Neuronal stem cell (in vitro differentiated cells): ENCODE results near the gene KATNA1. TPM values are rescaled to one million over a fixed set of nuclear protein-coding genes. Genes with fewer than 3 reads are reported as not detected.

Experiments used
- DNase-seq: peaks from one replicate; pipeline ENCODE4 v3.0.0-alpha.2; 2013; ENCODE audit warnings: low spot score
- H2AFZ ChIP-seq: one replicate; pipeline ENCODE4 v1.6.1; 2013; ENCODE audit warnings: mild to moderate bottlenecking, low read length, inconsistent platforms
- H2AK5ac ChIP-seq: 2 replicates; pipeline ENCODE4 v1.6.1; 2013; ENCODE audit warnings: low read depth, mild to moderate bottlenecking, inconsistent platforms, low read length, moderate library complexity, mixed read lengths
- H2BK120ac ChIP-seq: 2 replicates; pipeline ENCODE4 v1.6.1; 2013; ENCODE audit warnings: low read depth, mild to moderate bottlenecking, inconsistent platforms, low read length, moderate library complexity, mixed read lengths
- H2BK12ac ChIP-seq: one replicate; pipeline ENCODE4 v1.6.1; 2013; ENCODE audit warnings: low read length, inconsistent platforms
- H2BK15ac ChIP-seq: 2 replicates; pipeline ENCODE4 v1.6.1; 2013; ENCODE audit warnings: mild to moderate bottlenecking, low read length, inconsistent platforms, mixed read lengths
- H2BK5ac ChIP-seq: one replicate; pipeline ENCODE4 v1.6.1; 2013; ENCODE audit warnings: inconsistent platforms, mild to moderate bottlenecking, low read length, moderate library complexity
- H3K14ac ChIP-seq: one replicate; pipeline ENCODE4 v1.6.1; 2013; ENCODE audit warnings: low read length, inconsistent platforms
- H3K18ac ChIP-seq: 2 replicates; pipeline ENCODE4 v1.6.1; 2013; ENCODE audit warnings: low read length, inconsistent platforms
- H3K23ac ChIP-seq: 2 replicates; pipeline ENCODE4 v1.6.1; 2013; ENCODE audit warnings: low read depth, mild to moderate bottlenecking, mixed read lengths, low read length, inconsistent platforms; ENCODE audit not compliant: poor library complexity
- H3K27ac ChIP-seq: replicated peaks from 3 replicates; pipeline ENCODE4 v1.5.1; 2013; ENCODE audit warnings: low read length, inconsistent platforms
- H3K27me3 ChIP-seq, 3 experiments: 2 replicates each; pipeline ENCODE4 v1.6.1; 2013; ENCODE audit warnings: low read length in 3 of 3, mild to moderate bottlenecking in 2 of 3, inconsistent platforms in 1 of 3, low read depth in 1 of 3, mixed read lengths in 1 of 3, moderate library complexity in 1 of 3; ENCODE audit not compliant: control insufficient read depth in 3 of 3, insufficient read depth in 3 of 3
- H3K36me3 ChIP-seq, 2 donors: replicated peaks in 1 of 2; 2 replicates each; pipeline ENCODE4 v1.6.1; 2013; ENCODE audit warnings: low read length in 2 of 2; ENCODE audit not compliant: control insufficient read depth in 2 of 2, insufficient read depth in 2 of 2
- H3K4ac ChIP-seq: 2 replicates; pipeline ENCODE4 v1.6.1; 2013; ENCODE audit warnings: inconsistent platforms, mild to moderate bottlenecking, low read length, moderate library complexity
- H3K4me1 ChIP-seq, 2 donors: 1 replicate in 1 of 2; 2 replicates in 1 of 2; pipeline ENCODE4 v1.6.1; 2013; ENCODE audit warnings: low read length in 2 of 2, low read depth in 1 of 2; ENCODE audit not compliant: control insufficient read depth in 2 of 2, insufficient read depth in 1 of 2
- H3K4me2 ChIP-seq: one replicate; pipeline ENCODE4 v1.6.1; 2013; ENCODE audit warnings: mild to moderate bottlenecking, low read length, inconsistent platforms; ENCODE audit not compliant: insufficient read depth, poor library complexity, severe bottlenecking
- H3K4me3 ChIP-seq, 2 donors: 2 replicates each; pipeline ENCODE4 v1.5.1; 2013; ENCODE audit warnings: low read length in 2 of 2, mild to moderate bottlenecking in 2 of 2, inconsistent platforms in 1 of 2, moderate library complexity in 1 of 2
- H3K79me1 ChIP-seq: one replicate; pipeline ENCODE4 v1.6.1; 2013; ENCODE audit warnings: low read depth, mild to moderate bottlenecking, inconsistent platforms, low read length, moderate library complexity
- H3K9ac ChIP-seq: one replicate; pipeline ENCODE4 v1.6.1; 2013; ENCODE audit warnings: mild to moderate bottlenecking, low read depth, low read length, inconsistent platforms; ENCODE audit not compliant: poor library complexity
- H3K9me3 ChIP-seq, 2 donors: replicated peaks in 1 of 2; 2 replicates each; pipeline versions ENCODE3 to v1.6.1; 2013; ENCODE audit warnings: low read length in 2 of 2, mild to moderate bottlenecking in 2 of 2, inconsistent platforms in 1 of 2, low read depth in 1 of 2, mixed read lengths in 1 of 2, moderate library complexity in 1 of 2; ENCODE audit not compliant: control insufficient read depth in 2 of 2, insufficient read depth in 1 of 2
- H4K8ac ChIP-seq: one replicate; pipeline ENCODE4 v1.6.1; 2013; ENCODE audit warnings: low read depth, mild to moderate bottlenecking, inconsistent platforms, low read length, moderate library complexity
- H4K91ac ChIP-seq: one replicate; pipeline ENCODE4 v1.6.1; 2013; ENCODE audit warnings: low read length, low read depth, mild to moderate bottlenecking, inconsistent platforms; ENCODE audit not compliant: poor library complexity
- WGBS, 2 donors: extraction: QIAGEN DNeasy Blood & Tissue Kit; methylation state at CpG; one replicate each; pipeline ENCODE4 v1.1.7; 2013; ENCODE audit warnings: missing lambda C conversion rate in 2 of 2, mixed read lengths in 1 of 2; ENCODE audit not compliant: insufficient read length in 2 of 2, insufficient replicate concordance in 1 of 2; ENCODE audit errors: extremely low coverage in 2 of 2; 5-methylcytosine and 5-hydroxymethylcytosine counted together
- polyA plus RNA-seq, 2 experiments: library from polyadenylated mRNA; stranded (reverse); fragments of 200-250 nt; gene quantifications; one replicate each; pipeline ENCODE4 v1.2.3, GENCODE V29; 2013

The KATNA1 gene
- 15.8 TPM for polyA plus RNA-seq (2013, experiment 1 of 2)
- polyA plus RNA-seq (2013, experiment 2 of 2) = 16.3 TPM

DNA sequence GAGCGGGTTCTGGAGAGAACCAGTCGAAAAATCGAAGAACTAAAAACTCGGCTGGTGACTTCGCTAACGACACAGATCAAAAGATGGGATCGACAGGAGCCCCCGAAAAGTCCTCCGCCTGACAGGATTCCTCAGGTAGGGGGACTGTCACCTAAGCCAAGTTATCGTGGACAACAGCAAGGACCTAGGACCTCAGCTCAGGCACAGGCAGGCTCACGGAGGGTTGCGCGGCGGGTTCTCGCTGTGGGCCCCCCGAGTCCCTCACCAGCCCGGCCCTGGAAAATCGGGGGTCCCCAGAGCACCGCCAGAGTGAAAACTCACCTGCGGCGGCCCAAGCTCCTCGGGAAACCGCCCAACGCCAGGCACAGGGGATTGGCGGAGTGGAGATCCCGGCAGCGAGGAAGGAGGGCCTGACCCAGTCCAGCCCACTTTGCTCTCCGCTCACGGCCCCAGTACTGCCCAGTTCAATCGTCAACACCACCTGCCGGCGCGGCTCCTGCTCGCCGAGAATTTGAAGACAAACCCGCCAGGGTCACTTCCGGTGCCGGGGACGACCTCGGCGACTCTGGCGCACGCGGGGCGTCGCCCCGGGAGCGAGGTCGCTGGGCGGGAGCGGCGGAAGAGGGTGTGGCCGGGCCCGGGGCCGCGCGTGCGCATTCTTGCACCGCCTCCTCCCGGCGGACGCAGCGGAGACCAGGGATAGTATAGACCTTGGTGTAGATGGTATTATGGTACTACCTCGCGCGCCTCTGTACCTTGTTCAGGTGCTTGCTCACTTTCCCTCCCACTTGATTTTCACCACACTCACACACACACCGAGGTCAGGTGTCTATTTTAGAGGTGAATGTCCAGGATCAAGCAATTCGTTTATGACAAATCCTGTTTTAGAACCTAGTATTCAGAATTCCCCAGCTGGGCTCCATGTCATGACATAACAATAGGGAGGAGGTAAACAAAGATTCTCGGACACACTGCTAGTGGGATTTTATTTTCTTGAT is at the start of gene KATNA1:
Gene KATNA1, minus strand, starts transcription at position 567 of the 998 bp plus-strand sequence. CDS start 10,167 bp downstream, outside the sequence.
- Histone ChIP-seq H2BK120ac (no peak within 1 kb of the TSS), H4K91ac (no peak within 1 kb of the TSS), H2BK15ac (no peak within 1 kb of the TSS), H3K36me3 (no peaks in the 10 kb centered on the region), H3K9me3 (no peaks in the 10 kb centered on the region), H3K4me2 (peak within 1 kb of the TSS; percentile 88), H3K9ac (peak within 1 kb of the TSS; percentile 71), H3K79me1 (peaks cover 2% of the 10 kb centered on the region), H3K14ac (no peak within 1 kb of the TSS), H3K4ac (no peak within 1 kb of the TSS), H3K27me3 (no peaks in the 10 kb centered on the region), H2BK5ac (no peak within 1 kb of the TSS), H2AFZ (peak within 1 kb of the TSS; percentile 90), H4K8ac (no peak within 1 kb of the TSS), H3K4me3 (peak within 1 kb of the TSS; percentile 85 to 87), H3K23ac (peak within 1 kb of the TSS; percentile 92), H3K27ac (peak within 1 kb of the TSS; percentile 60), H2BK12ac (no peak within 1 kb of the TSS), H3K18ac (peak within 1 kb of the TSS; percentile 84), H2AK5ac (no peak within 1 kb of the TSS), H3K4me1 (peaks cover 0 to 5% of the 10 kb centered on the region in 2 donors)
- WGBS, 2 donors = no CpG with 5 or more reads among the region's 69 CpGs
- peak; percentile 78 for DNase-seq

DNA sequence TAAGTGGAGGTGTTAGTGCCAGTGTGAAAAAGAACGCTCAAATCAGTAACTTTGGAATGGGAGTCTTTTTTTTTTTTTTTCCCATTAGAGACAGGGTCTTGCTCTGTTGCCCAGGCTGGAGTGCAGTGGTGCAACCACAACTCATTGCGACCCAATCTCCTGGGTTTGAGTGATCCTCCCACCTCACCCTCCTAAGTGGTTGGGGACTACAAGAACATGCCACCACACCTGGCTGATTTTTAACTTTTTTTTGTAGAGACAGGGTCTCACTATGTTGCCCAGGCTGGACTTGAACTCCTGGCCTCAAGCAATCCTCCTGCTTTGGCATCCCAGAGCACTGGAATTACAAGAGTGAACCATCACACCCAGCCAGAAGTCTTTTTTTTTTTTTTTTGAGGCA is 49.7 kb upstream of the KATNA1 start:
- Histone ChIP-seq H2AK5ac (no peak overlapping the region), H4K8ac (no peak overlapping the region), H2AFZ (no peak overlapping the region), H3K9ac (no peak overlapping the region), H3K4me1 (no peaks in the 10 kb centered on the region), H2BK120ac (no peak overlapping the region), H3K9me3 (no peaks in the 10 kb centered on the region), H3K4ac (no peak overlapping the region), H2BK12ac (no peak overlapping the region), H4K91ac (no peak overlapping the region), H3K4me3 (no peak overlapping the region), H3K14ac (no peak overlapping the region), H3K4me2 (no peak overlapping the region), H3K79me1 (peaks cover 1% of the 10 kb centered on the region), H3K27ac (no peak overlapping the region), H3K36me3 (peaks cover 3 to 87% of the 10 kb centered on the region in 2 donors), H3K23ac (no peak overlapping the region), H2BK5ac (no peak overlapping the region), H3K18ac (no peak overlapping the region), H3K27me3 (no peaks in the 10 kb centered on the region), H2BK15ac (no peak overlapping the region)
- WGBS, 2 donors = no CpG with 5 or more reads among the region's 2 CpGs
- no peak for DNase-seq

GRCh38 chr6:149696901-149697300 is 48.4 kb upstream of the KATNA1 start:
- Histone ChIP-seq H3K9ac (no peak overlapping the region), H3K14ac (no peak overlapping the region), H3K27me3 (no peaks in the 10 kb centered on the region), H3K27ac (no peak overlapping the region), H2BK5ac (no peak overlapping the region), H2BK15ac (no peak overlapping the region), H2AFZ (no peak overlapping the region), H2BK120ac (no peak overlapping the region), H3K4me3 (no peak overlapping the region), H3K4ac (no peak overlapping the region), H3K23ac (no peak overlapping the region), H3K36me3 (peaks cover 8 to 94% of the 10 kb centered on the region in 2 donors), H4K8ac (no peak overlapping the region), H3K79me1 (peaks cover 1% of the 10 kb centered on the region), H3K4me2 (no peak overlapping the region), H3K4me1 (no peaks in the 10 kb centered on the region), H4K91ac (no peak overlapping the region), H3K18ac (no peak overlapping the region), H2BK12ac (no peak overlapping the region), H3K9me3 (no peaks in the 10 kb centered on the region), H2AK5ac (no peak overlapping the region)
- DNase-seq = no peak
- WGBS, 2 donors = no CpG with 5 or more reads among the region's 1 CpG

- Histone ChIP-seq H2AK5ac (no peak overlapping the region), H2BK15ac (no peak overlapping the region), H3K27me3 (no peaks in the 10 kb centered on the region), H2BK120ac (no peak overlapping the region), H2AFZ (no peak overlapping the region), H2BK5ac (no peak overlapping the region), H3K4ac (no peak overlapping the region), H3K4me3 (no peak overlapping the region), H3K27ac (no peak overlapping the region), H3K23ac (no peak overlapping the region), H4K91ac (no peak overlapping the region), H3K36me3 (peaks cover 10 to 96% of the 10 kb centered on the region in 2 donors), H3K9me3 (no peaks in the 10 kb centered on the region), H3K79me1 (peaks cover 1% of the 10 kb centered on the region), H3K18ac (no peak overlapping the region), H2BK12ac (no peak overlapping the region), H3K9ac (no peak overlapping the region), H4K8ac (no peak overlapping the region), H3K14ac (no peak overlapping the region), H3K4me2 (no peak overlapping the region), H3K4me1 (no peaks in the 10 kb centered on the region)
- no peak for DNase-seq
- no CpG with 5 or more reads among the region's 2 CpGs for WGBS, 2 donors
Observed at GRCh38 chr6:149694921-149695320, 46.4 kb upstream of the KATNA1 start.
